ENCODE data around the gene ATXN1.
"Not testable (repeated sequence)": the region's sequence is repeated elsewhere in the genome, so short reads cannot be mapped to it uniquely, and the experiment has no call there.

Gene ATXN1

GRCh38 chr6:16383607-16384206 is 377.6 kb downstream of the ATXN1 start:
- no peak for DNase-seq (ENCODE audit: low read depth)

- not testable (repeated sequence) for DNase-seq (ENCODE audit: low read depth)
Measured at GRCh38 chr6:16381968-16382367, 379.3 kb downstream of the ATXN1 start.

- DNase-seq (ENCODE audit: low read depth), result no peak
Measured at GRCh38 chr6:16380220-16380809, 380.9 kb downstream of the ATXN1 start.

GRCh38 chr6:16378360-16378759 is 382.9 kb downstream of the ATXN1 start:
- not testable (repeated sequence) for DNase-seq (ENCODE audit: low read depth)

- no peak for DNase-seq (ENCODE audit: low read depth)
Measured at GRCh38 chr6:16377470-16377869, 383.8 kb downstream of the ATXN1 start.

- DNase-seq (ENCODE audit: low read depth), result no peak
Measured at GRCh38 chr6:16375843-16376242, 385.4 kb downstream of the ATXN1 start.

- no peak for DNase-seq (ENCODE audit: low read depth)
Measured at GRCh38 chr6:16375206-16375605, 386.1 kb downstream of the ATXN1 start.

- no peak for DNase-seq (ENCODE audit: low read depth)
Measured at GRCh38 chr6:16374461-16375200, 386.6 kb downstream of the ATXN1 start.

- no peak for DNase-seq (ENCODE audit: low read depth)
Measured at GRCh38 chr6:16374016-16374415, 387.2 kb downstream of the ATXN1 start.

GRCh38 chr6:16372029-16372776 is 389.1 kb downstream of the ATXN1 start:
- no peak for DNase-seq (ENCODE audit: low read depth)

GRCh38 chr6:16371401-16371800 is 389.9 kb downstream of the ATXN1 start:
- no peak for DNase-seq (ENCODE audit: low read depth)

GRCh38 chr6:16370943-16371342 is 390.3 kb downstream of the ATXN1 start:
- DNase-seq (ENCODE audit: low read depth), result no peak

GRCh38 chr6:16369989-16370388 is 391.3 kb downstream of the ATXN1 start:
- no peak for DNase-seq (ENCODE audit: low read depth)

GRCh38 chr6:16369140-16369745 is 392.0 kb downstream of the ATXN1 start:
- no peak for DNase-seq (ENCODE audit: low read depth)

- DNase-seq (ENCODE audit: low read depth), result no peak
Measured at GRCh38 chr6:16367571-16367970, 393.7 kb downstream of the ATXN1 start.

- DNase-seq (ENCODE audit: low read depth), result no peak
Measured at GRCh38 chr6:16363749-16364148, 397.5 kb downstream of the ATXN1 start.

- no peak for DNase-seq (ENCODE audit: low read depth)
Measured at GRCh38 chr6:16362819-16363589, 398.3 kb downstream of the ATXN1 start.

- DNase-seq (ENCODE audit: low read depth), result no peak
Measured at GRCh38 chr6:16362296-16362695, 399.0 kb downstream of the ATXN1 start.

GRCh38 chr6:16361861-16362260 is 399.4 kb downstream of the ATXN1 start:
- no peak for DNase-seq (ENCODE audit: low read depth)

- no peak for DNase-seq (ENCODE audit: low read depth)
Measured at GRCh38 chr6:16361121-16361520, 400.1 kb downstream of the ATXN1 start.

GRCh38 chr6:16360365-16360764 is 400.9 kb downstream of the ATXN1 start:
- no peak for DNase-seq (ENCODE audit: low read depth)

- DNase-seq (ENCODE audit: low read depth), result no peak
Measured at GRCh38 chr6:16359563-16359962, 401.7 kb downstream of the ATXN1 start.
